Medulla oblongata (tissue), 1 donor: ENCODE results near the gene MS4A6E.
"Not testable (repeated sequence)": the region's sequence is repeated elsewhere in the genome, so short reads cannot be mapped to it uniquely, and the experiment has no call there.

Experiments
- DNase-seq: peaks from one replicate; pipeline ENCODE4 v3.0.0-alpha.2; 2015; ENCODE audit errors: extremely low spot score

MS4A6E gene

GRCh38 chr11:60336767-60337391, 9.8 kb downstream of the MS4A6E start:
- DNase-seq: peak; percentile 47

- DNase-seq: no peak
Observed at GRCh38 chr11:60338053-60338452, 11.0 kb downstream of the MS4A6E start.

GRCh38 chr11:60339356-60339755, 12.3 kb downstream of the MS4A6E start:
- DNase-seq: no peak

GRCh38 chr11:60343094-60343704, 16.1 kb downstream of the MS4A6E start:
- no peak for DNase-seq

- no peak for DNase-seq
Observed at GRCh38 chr11:60344146-60344545, 17.1 kb downstream of the MS4A6E start.

GRCh38 chr11:60345489-60345888, 18.4 kb downstream of the MS4A6E start:
- no peak for DNase-seq

- DNase-seq: no peak
Observed at GRCh38 chr11:60347084-60347797, 20.2 kb downstream of the MS4A6E start.

- DNase-seq: no peak
Observed at GRCh38 chr11:60348116-60348515, 21.1 kb downstream of the MS4A6E start.

- peak; percentile 61 for DNase-seq
Observed at GRCh38 chr11:60349990-60350389, 22.9 kb downstream of the MS4A6E start.

GRCh38 chr11:60357771-60358170, 30.7 kb downstream of the MS4A6E start:
- no peak for DNase-seq

GRCh38 chr11:60360621-60361020, 33.6 kb downstream of the MS4A6E start:
- no peak for DNase-seq

- DNase-seq: no peak
Observed at GRCh38 chr11:60362241-60362640, 35.2 kb downstream of the MS4A6E start.

- DNase-seq: peak; percentile 88
Observed at GRCh38 chr11:60363542-60364470, 36.8 kb downstream of the MS4A6E start.

GRCh38 chr11:60366262-60366904, 39.3 kb downstream of the MS4A6E start:
- DNase-seq: not testable (repeated sequence)

GRCh38 chr11:60367009-60367408, 40.0 kb downstream of the MS4A6E start:
- no peak for DNase-seq

- DNase-seq: no peak
Observed at GRCh38 chr11:60367896-60368295, 40.8 kb downstream of the MS4A6E start.

GRCh38 chr11:60370252-60370810, 43.3 kb downstream of the MS4A6E start:
- no peak for DNase-seq

GRCh38 chr11:60370811-60371298, 43.8 kb downstream of the MS4A6E start:
- no peak for DNase-seq

- no peak for DNase-seq
Observed at GRCh38 chr11:60371386-60371785, 44.3 kb downstream of the MS4A6E start.

- DNase-seq: no peak
Observed at GRCh38 chr11:60371854-60372253, 44.8 kb downstream of the MS4A6E start.

- DNase-seq: no peak
Observed at GRCh38 chr11:60372767-60373166, 45.7 kb downstream of the MS4A6E start.
